ENCODE data around the gene WFS1. TPM values are rescaled to one million over a fixed set of nuclear protein-coding genes. Genes with fewer than 3 reads are reported as not detected.

The WFS1 gene
- total RNA-seq, 1 experiment from 2014 or later, result 21.0 TPM

DNA sequence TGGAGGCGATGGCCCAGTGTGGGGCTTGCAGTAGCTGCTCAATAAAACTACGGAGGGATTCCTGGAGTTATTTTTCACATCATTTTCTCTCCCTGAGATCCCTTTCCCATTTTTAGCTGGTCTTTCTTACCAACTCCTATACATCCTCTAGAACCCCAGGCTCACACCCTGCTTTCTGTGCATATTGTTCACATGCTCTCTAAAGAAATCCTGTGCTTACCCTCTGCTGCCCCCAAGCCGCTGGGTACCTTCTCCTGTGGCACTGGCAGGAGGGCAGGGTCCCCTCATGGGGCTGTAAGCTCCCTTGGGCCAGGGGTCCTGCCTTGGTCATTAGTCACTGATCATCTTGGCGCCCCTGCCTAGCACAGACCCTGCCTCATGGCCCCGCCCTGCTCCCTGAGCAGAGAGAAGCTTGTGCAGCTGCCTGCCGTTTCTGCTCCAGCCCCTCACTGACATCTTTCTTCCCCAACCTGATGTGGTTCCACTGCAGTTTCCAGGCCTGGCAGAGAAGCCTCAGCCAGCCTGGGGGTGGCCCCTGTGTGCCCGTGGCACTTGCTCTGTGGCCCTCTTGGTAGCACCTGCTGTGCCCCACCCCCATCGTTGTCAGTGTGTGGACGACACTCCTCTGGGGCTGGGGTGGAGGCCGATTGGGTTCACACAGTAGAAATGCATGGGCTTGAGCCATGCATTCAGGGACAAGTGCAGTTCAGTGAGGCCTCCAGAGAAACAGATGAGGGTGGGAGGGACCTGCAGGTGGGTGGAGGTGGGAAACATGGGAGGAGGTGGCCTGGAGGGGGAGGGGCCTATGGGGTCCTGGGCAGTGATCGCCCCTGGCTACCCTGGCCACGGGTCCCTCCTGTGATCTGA, 69.5 kb downstream of the WFS1 start:
- Histone ChIP-seq H3K4me1 (replicated peaks) (no peaks in the 10 kb centered on the region), H3K27me3 (replicated peaks) (no peaks in the 10 kb centered on the region), H3K9me3 (replicated peaks) (no peaks in the 10 kb centered on the region), H3K27ac (no peak overlapping the region), H3K36me3 (no peaks in the 10 kb centered on the region), H3K4me3 (no peak overlapping the region)
- no peak for DNase-seq (ENCODE audit: low read depth in 1 of 2, low spot score in 2 of 2)

- Histone ChIP-seq H3K4me1 (replicated peaks) (no peaks in the 10 kb centered on the region), H3K27me3 (replicated peaks) (no peaks in the 10 kb centered on the region), H3K36me3 (no peaks in the 10 kb centered on the region), H3K27ac (no peak overlapping the region), H3K4me3 (no peak overlapping the region), H3K9me3 (replicated peaks) (no peaks in the 10 kb centered on the region)
- no peak for DNase-seq (ENCODE audit: low read depth in 1 of 2, low spot score in 2 of 2)
These were observed 70.3 kb downstream of the WFS1 start for GRCh38 chr4:6339818-6340445.

GRCh38 chr4:6340446-6341015, 70.9 kb downstream of the WFS1 start:
- no peak overlapping the region for H3K27ac ChIP-seq

GRCh38 chr4:6341696-6342095, 72.0 kb downstream of the WFS1 start:
- H3K4me1 ChIP-seq (replicated peaks), result no peaks in the 10 kb centered on the region
- H3K27me3 ChIP-seq (replicated peaks), result no peaks in the 10 kb centered on the region
- H3K4me3 ChIP-seq, result no peak overlapping the region
- no peak overlapping the region for H3K27ac ChIP-seq
- no peaks in the 10 kb centered on the region for H3K36me3 ChIP-seq
- no peaks in the 10 kb centered on the region for H3K9me3 ChIP-seq (replicated peaks)
- DNase-seq (ENCODE audit: low read depth in 1 of 2, low spot score in 2 of 2), result no peak

More at GRCh38 chr4:6340446-6341015, 70.9 kb downstream of the WFS1 start:
- no peaks in the 10 kb centered on the region for H3K36me3 ChIP-seq
- H3K4me1 ChIP-seq (replicated peaks), result no peaks in the 10 kb centered on the region
- no peaks in the 10 kb centered on the region for H3K9me3 ChIP-seq (replicated peaks)
- no peaks in the 10 kb centered on the region for H3K27me3 ChIP-seq (replicated peaks)
- H3K4me3 ChIP-seq, result no peak overlapping the region
- DNase-seq (ENCODE audit: low read depth in 1 of 2, low spot score in 2 of 2), result no peak

DNA sequence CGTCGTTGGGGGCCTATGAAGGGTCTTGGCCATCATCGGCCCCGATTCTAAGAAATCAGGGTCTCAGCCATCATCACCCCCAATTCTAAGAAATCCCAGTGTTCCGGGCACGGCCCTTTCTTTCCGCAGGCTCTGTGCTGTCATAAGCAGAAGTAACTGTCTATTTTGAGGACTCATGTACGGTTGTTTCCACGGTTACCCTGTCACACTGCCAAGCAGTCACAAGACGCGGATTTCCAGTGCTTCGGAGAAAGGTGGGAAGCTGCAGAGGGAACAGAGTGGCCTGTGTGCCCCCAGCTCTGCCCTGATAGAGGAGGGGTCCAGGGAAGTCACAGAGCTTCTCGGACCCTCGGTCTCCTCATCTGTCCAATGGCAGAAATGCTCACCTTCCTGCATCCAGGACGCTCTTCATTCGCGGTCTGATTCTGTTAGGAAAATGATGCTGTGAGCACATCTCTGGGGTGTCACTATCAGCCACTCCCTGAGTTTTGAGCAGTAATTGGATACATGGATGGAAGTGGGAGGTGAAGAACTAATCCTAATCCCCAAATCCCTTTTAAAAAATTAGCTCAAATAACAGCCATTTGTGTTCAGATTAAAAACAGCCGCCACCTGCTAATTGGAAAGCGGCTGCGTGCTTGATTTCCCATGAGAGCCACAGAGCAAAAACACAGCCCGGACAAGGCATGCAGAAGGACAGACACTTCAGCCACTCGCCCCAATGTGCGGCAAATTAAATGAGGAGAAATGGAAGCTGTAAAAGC, 73.1 kb downstream of the WFS1 start:
- Histone ChIP-seq H3K36me3 (no peaks in the 10 kb centered on the region), H3K4me1 (replicated peaks) (no peaks in the 10 kb centered on the region), H3K9me3 (replicated peaks) (no peaks in the 10 kb centered on the region), H3K4me3 (no peak overlapping the region), H3K27ac (no peak overlapping the region), H3K27me3 (replicated peaks) (no peaks in the 10 kb centered on the region)
- DNase-seq (ENCODE audit: low read depth in 1 of 2, low spot score in 2 of 2), result no peak

- H3K9me3 ChIP-seq (replicated peaks), result no peaks in the 10 kb centered on the region
- no peaks in the 10 kb centered on the region for H3K36me3 ChIP-seq
- no peak overlapping the region for H3K27ac ChIP-seq
- H3K4me1 ChIP-seq (replicated peaks), result no peaks in the 10 kb centered on the region
- DNase-seq (ENCODE audit: low read depth in 1 of 2, low spot score in 2 of 2), result peak in 1 of 2 experiments; percentile 5
- H3K4me3 ChIP-seq, result no peak overlapping the region
- no peaks in the 10 kb centered on the region for H3K27me3 ChIP-seq (replicated peaks)
These were observed 74.3 kb downstream of the WFS1 start for GRCh38 chr4:6343939-6344408.

DNA sequence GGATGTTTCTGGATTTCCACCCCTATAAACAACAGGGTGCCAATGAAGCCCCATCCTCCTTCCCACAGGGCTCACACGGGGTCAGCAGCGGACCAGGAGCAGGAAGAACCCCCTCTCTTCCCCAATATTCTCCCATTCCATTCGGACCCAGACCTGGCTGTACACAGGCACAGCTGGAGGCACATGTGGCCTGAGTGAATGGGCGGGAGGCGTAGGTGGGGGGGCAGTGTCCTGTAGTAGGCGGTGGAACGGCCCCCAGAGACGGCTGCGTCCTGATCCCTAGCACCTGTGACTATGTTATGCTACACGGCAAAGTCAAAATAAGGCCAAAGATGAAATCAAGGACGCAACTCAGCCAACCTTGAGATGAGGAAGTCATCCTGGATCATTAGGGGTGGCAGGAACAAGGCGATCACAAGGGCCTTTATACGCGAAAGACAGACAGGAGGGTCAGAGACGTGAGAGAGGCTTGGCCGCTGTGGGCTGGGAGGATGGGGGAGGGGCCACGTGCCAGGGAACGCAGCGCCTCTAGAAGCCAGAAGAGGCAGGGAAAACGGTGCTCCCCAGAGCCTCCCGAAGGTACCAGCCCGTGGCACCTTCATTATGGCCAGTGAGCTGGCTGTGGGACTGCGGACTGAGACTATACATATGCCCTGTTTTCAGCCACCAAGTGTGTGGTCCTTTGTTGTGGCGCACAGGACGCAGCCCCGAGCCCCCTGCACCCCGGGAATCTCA, 75.6 kb downstream of the WFS1 start:
- no peak overlapping the region for H3K4me3 ChIP-seq
- DNase-seq (ENCODE audit: low read depth in 1 of 2, low spot score in 2 of 2), result no peak
- H3K36me3 ChIP-seq, result no peaks in the 10 kb centered on the region
- no peak overlapping the region for H3K27ac ChIP-seq
- H3K27me3 ChIP-seq (replicated peaks), result no peaks in the 10 kb centered on the region
- no peaks in the 10 kb centered on the region for H3K9me3 ChIP-seq (replicated peaks)
- H3K4me1 ChIP-seq (replicated peaks), result no peaks in the 10 kb centered on the region

DNA sequence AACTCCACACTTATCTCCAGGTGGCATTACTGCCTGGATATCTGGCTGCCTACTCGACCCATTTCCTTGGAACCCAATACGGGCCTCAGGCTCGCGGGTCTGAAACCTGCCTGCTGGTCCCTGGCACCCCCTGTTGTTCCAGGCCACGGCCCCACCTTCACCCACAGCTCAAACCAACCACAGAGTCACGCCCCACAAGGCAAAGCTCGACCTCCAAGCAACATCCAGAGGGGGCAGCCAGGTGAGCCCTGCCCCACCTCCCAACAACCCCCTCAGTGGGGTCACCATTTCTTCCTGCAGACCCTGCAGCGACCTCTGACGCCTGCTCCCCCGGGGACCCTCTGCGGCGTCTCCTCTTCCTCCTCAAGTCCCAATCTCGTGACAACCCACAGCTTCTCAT, 76.2 kb downstream of the WFS1 start:
- DNase-seq (ENCODE audit: low read depth in 1 of 2, low spot score in 2 of 2), result no peak
- no peaks in the 10 kb centered on the region for H3K36me3 ChIP-seq
- no peaks in the 10 kb centered on the region for H3K27me3 ChIP-seq (replicated peaks)

DNA sequence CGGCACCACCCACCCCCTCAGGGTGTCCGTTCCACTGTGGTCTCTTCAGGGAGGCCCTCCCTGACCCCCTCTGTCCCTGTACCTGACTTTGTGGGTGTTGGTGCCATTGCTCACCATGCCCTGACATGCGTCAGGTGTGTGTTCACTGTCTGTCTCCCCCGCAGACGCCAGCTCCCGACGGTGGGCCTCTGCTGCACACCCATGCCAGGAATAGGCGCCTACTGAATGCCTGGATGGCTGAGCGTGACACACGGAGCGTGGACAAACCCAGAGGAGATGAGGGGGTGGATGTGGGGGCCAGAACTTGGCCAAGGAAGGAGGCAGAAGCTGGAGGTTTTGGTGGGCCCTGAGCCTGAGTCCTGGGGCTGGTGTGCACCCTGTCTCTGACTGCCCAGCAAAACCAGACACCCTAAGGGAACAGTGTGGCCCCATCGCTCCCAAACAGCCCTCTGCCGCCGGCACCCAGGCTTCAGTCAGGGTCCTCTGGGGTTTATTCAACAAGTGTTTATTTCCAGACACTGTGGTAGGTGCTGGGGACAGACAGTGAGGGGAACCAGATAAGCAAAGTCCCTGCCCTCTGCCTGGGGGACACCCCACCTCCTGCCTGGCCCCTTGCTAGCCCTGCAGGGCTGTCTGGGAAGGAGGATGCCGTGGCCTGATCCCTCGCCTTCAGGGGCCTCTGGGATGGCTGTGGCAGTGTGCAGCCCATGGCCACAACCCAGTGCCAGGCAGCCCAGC, 76.9 kb downstream of the WFS1 start:
- Histone ChIP-seq H3K9me3 (replicated peaks) (no peaks in the 10 kb centered on the region), H3K4me3 (no peak overlapping the region), H3K27me3 (replicated peaks) (no peaks in the 10 kb centered on the region), H3K36me3 (no peaks in the 10 kb centered on the region), H3K4me1 (replicated peaks) (no peaks in the 10 kb centered on the region), H3K27ac (no peak overlapping the region)
- no peak for DNase-seq (ENCODE audit: low read depth in 1 of 2, low spot score in 2 of 2)

More for the DNA sequence above, 76.2 kb downstream of the WFS1 start:
- no peaks in the 10 kb centered on the region for H3K4me1 ChIP-seq (replicated peaks)
- H3K9me3 ChIP-seq (replicated peaks), result no peaks in the 10 kb centered on the region
- H3K27ac ChIP-seq, result no peak overlapping the region
- no peak overlapping the region for H3K4me3 ChIP-seq

GRCh38 chr4:6347511-6348045, 77.9 kb downstream of the WFS1 start:
- no peaks in the 10 kb centered on the region for H3K9me3 ChIP-seq (replicated peaks)
- no peak overlapping the region for H3K4me3 ChIP-seq
- H3K36me3 ChIP-seq, result no peaks in the 10 kb centered on the region
- no peak overlapping the region for H3K27ac ChIP-seq
- H3K4me1 ChIP-seq (replicated peaks), result no peaks in the 10 kb centered on the region
- no peaks in the 10 kb centered on the region for H3K27me3 ChIP-seq (replicated peaks)
- no peak for DNase-seq (ENCODE audit: low read depth in 1 of 2, low spot score in 2 of 2)

GRCh38 chr4:6348408-6348807, 78.8 kb downstream of the WFS1 start:
- H3K27ac ChIP-seq, result no peak overlapping the region
- H3K36me3 ChIP-seq, result no peaks in the 10 kb centered on the region
- H3K9me3 ChIP-seq (replicated peaks), result no peaks in the 10 kb centered on the region
- no peak overlapping the region for H3K4me3 ChIP-seq
- no peaks in the 10 kb centered on the region for H3K27me3 ChIP-seq (replicated peaks)
- no peaks in the 10 kb centered on the region for H3K4me1 ChIP-seq (replicated peaks)
- no peak for DNase-seq (ENCODE audit: low read depth in 1 of 2, low spot score in 2 of 2)

DNA sequence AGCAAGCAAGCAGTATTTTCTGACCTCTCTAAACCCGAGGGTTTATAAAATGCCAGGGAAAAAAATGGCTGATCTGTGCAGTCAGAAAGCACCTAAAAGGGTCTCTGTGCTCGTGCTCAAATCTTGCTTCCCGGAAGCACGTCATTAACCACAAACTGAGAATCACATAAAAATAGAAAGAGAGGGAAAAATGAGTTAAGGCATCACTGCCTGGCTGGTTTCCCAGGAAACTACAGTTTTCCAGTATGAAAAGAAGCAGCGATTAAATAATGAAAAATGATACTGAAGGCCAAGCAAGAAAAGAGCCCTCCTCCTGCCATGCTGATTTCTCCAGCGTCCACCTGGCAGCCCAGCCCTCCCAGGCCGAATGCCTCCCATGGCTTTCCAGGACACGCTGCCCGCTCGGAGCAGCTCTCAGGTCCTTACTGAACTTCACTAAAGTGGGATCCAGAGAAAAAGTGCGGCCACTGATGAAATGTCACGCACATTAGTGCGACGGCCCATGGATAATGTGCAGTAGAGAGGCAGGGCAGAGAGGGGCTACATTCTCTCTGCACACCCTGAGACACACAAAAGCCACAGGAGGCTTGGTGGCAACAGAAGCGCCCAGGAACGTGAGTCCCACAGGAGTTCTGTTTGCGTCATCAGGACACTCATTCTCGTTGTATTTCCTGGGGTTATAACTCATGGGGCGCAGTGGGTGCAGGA, 80.4 kb downstream of the WFS1 start:
- no peak for DNase-seq (ENCODE audit: low read depth in 1 of 2, low spot score in 2 of 2)
- Histone ChIP-seq H3K4me3 (no peak overlapping the region), H3K27me3 (replicated peaks) (no peaks in the 10 kb centered on the region), H3K9me3 (replicated peaks) (no peaks in the 10 kb centered on the region), H3K27ac (no peak overlapping the region), H3K4me1 (replicated peaks) (no peaks in the 10 kb centered on the region), H3K36me3 (no peaks in the 10 kb centered on the region)

Measured in SJSA1 (cell line).